ENCODE results near the gene RBM23. TPM values are rescaled to one million over a fixed set of nuclear protein-coding genes. Genes with fewer than 3 reads are reported as not detected.

Gene RBM23
- total and polyA plus RNA-seq, 10 of the 15 experiments (the other 5 are each of a cell fraction or from before 2014, with no cell fraction given): 54.0 to 72.6 (median 61.3) TPM

DNA sequence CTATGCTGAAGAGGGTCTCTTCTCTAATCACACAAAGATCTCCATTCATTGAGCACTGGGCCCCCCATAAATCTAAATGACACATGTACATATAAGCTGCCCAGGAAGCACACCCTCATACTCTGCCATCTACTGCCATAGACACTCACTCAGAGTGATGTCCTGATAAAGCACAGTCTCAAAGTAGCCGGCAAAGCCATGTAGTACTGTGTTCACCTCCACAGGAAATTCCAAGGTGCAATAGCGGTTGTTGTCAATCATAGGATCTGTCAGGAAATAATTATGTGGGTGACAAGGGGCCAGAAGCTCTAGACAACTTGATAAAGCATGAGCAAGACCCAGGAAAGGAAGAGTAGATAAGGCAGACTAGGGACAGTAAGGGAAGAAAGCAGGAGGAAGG is 3.3 kb upstream of the RBM23 start:
- ATAC-seq: no peak
- H2AFZ ChIP-seq (ENCODE audit: control insufficient read depth, low read depth, low read length): no peak overlapping the region
- POLR2A ChIA-PET: no interaction called here
- RAD21 ChIA-PET (ENCODE audit: unreplicated experiment): no interaction called here
- CTCF ChIA-PET: no interaction called here
- H3K27me3 ChIP-seq (replicated peaks in 1 of 2; ENCODE audit: control insufficient read depth in 2 of 2, insufficient read depth in 2 of 2, low read length in 1 of 2): no peaks in the 10 kb centered on the region
- peaks cover 16% of the 10 kb centered on the region for H3K4me1 ChIP-seq (ENCODE audit: control insufficient read depth, insufficient read depth, low read length)
- DNase-seq (ENCODE audit: low read depth, low spot score): no peak
- TF ChIP-seq NBN (IDR thresholded peaks at IDR 0.05) (no peak), RUNX3 (IDR thresholded peaks at IDR 0.05; ENCODE audit: low read length) (no peak), NR2C1 (IDR thresholded peaks at IDR 0.05) (no peak), SIX5 (IDR thresholded peaks at IDR 0.05; ENCODE audit: low read depth, low read length, severe bottlenecking) (no peak), HDAC6 (IDR thresholded peaks at IDR 0.05; ENCODE audit: unreplicated experiment) (no peak), MYB (IDR thresholded peaks at IDR 0.05; ENCODE audit: borderline replicate concordance, low read depth, low read length) (no peak), ZNF207 (IDR thresholded peaks at IDR 0.05; ENCODE audit: borderline replicate concordance) (no peak), STAT3 (IDR thresholded peaks at IDR 0.05; ENCODE audit: low read depth, low read length) (no peak), FOS (IDR thresholded peaks at IDR 0.05; ENCODE audit: borderline replicate concordance, extremely low read depth, insufficient read length) (no peak), SP1 (IDR thresholded peaks at IDR 0.05; ENCODE audit: low read depth, low read length) (no peak), RAD21 (IDR thresholded peaks at IDR 0.05; ENCODE audit: insufficient read depth, low read depth, low read length) (no peak), SUZ12 (IDR thresholded peaks at IDR 0.05; ENCODE audit: unreplicated experiment) (no peak), RELA (IDR thresholded peaks at IDR 0.05; ENCODE audit: borderline replicate concordance, partially characterized antibody) (no peak), POLR2AphosphoS5 (IDR thresholded peaks at IDR 0.05; ENCODE audit: low read length) (no peak), SMC3 (IDR thresholded peaks at IDR 0.05; ENCODE audit: borderline replicate concordance, low read length) (no peak), ZZZ3 (IDR thresholded peaks at IDR 0.05; ENCODE audit: control insufficient read depth, insufficient read length, low read depth) (no peak), NFYA (IDR thresholded peaks at IDR 0.05; ENCODE audit: borderline replicate concordance, low read depth, low read length) (no peak)
- TF ChIP-seq, protein P1, sequence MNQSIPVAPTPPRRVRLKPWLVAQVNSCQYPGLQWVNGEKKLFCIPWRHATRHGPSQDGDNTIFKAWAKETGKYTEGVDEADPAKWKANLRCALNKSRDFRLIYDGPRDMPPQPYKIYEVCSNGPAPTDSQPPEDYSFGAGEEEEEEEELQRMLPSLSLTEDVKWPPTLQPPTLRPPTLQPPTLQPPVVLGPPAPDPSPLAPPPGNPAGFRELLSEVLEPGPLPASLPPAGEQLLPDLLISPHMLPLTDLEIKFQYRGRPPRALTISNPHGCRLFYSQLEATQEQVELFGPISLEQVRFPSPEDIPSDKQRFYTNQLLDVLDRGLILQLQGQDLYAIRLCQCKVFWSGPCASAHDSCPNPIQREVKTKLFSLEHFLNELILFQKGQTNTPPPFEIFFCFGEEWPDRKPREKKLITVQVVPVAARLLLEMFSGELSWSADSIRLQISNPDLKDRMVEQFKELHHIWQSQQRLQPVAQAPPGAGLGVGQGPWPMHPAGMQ (IDR thresholded peaks at IDR 0.05; ENCODE audit: borderline replicate concordance): no peak
- TF ChIP-seq, protein P2, sequence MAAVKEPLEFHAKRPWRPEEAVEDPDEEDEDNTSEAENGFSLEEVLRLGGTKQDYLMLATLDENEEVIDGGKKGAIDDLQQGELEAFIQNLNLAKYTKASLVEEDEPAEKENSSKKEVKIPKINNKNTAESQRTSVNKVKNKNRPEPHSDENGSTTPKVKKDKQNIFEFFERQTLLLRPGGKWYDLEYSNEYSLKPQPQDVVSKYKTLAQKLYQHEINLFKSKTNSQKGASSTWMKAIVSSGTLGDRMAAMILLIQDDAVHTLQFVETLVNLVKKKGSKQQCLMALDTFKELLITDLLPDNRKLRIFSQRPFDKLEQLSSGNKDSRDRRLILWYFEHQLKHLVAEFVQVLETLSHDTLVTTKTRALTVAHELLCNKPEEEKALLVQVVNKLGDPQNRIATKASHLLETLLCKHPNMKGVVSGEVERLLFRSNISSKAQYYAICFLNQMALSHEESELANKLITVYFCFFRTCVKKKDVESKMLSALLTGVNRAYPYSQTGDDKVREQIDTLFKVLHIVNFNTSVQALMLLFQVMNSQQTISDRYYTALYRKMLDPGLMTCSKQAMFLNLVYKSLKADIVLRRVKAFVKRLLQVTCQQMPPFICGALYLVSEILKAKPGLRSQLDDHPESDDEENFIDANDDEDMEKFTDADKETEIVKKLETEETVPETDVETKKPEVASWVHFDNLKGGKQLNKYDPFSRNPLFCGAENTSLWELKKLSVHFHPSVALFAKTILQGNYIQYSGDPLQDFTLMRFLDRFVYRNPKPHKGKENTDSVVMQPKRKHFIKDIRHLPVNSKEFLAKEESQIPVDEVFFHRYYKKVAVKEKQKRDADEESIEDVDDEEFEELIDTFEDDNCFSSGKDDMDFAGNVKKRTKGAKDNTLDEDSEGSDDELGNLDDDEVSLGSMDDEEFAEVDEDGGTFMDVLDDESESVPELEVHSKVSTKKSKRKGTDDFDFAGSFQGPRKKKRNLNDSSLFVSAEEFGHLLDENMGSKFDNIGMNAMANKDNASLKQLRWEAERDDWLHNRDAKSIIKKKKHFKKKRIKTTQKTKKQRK (IDR thresholded peaks at IDR 0.05; ENCODE audit: low read depth, low read length): no peak
- TF ChIP-seq, protein P3, sequence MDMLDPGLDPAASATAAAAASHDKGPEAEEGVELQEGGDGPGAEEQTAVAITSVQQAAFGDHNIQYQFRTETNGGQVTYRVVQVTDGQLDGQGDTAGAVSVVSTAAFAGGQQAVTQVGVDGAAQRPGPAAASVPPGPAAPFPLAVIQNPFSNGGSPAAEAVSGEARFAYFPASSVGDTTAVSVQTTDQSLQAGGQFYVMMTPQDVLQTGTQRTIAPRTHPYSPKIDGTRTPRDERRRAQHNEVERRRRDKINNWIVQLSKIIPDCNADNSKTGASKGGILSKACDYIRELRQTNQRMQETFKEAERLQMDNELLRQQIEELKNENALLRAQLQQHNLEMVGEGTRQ (IDR thresholded peaks at IDR 0.05; ENCODE audit: borderline replicate concordance, low read depth, low read length): no peak
- no peak for FAIRE-seq
- no peak overlapping the region for H3K4me3 ChIP-seq
- no peaks in the 10 kb centered on the region for H4K20me1 ChIP-seq (ENCODE audit: control insufficient read depth, insufficient read depth)
- H3K27ac ChIP-seq (ENCODE audit: control insufficient read depth, insufficient read depth): no peak overlapping the region
- 97% methylated on average over 2 of the region's 2 CpGs for WGBS (ENCODE audit: insufficient coverage, insufficient replicate concordance, low lambda C conversion rate, missing lambda C conversion rate)
- H3K9ac ChIP-seq (ENCODE audit: control insufficient read depth, insufficient read depth, low read length): no peak overlapping the region
- SMC1A ChIA-PET (ENCODE audit: uncharacterized antibody, unreplicated experiment): no interaction called here
- no peaks in the 10 kb centered on the region for H3K9me3 ChIP-seq (replicated peaks; ENCODE audit: control insufficient read depth, insufficient read depth, low read length)
- H3K79me2 ChIP-seq (ENCODE audit: control insufficient read depth, insufficient read depth, low read length): peaks cover 19% of the 10 kb centered on the region
- BruUV-seq (replicated peaks): no TSS peak
- in situ Hi-C loops (cut with MboI): no loop called here
- peaks cover 11 to 23% of the 10 kb centered on the region in 2 experiments for H3K36me3 ChIP-seq (ENCODE audit: control insufficient read depth in 2 of 2, insufficient read depth in 2 of 2, low read length in 1 of 2)
- H3K4me2 ChIP-seq (ENCODE audit: control insufficient read depth, insufficient read depth): no peak overlapping the region
- intact Hi-C loops (cut with micrococcal nuclease; ENCODE audit: unreplicated experiment): no loop called here

Data from GM12878 (cell line).